ENCODE measurements around the gene COPZ1. TPM values are rescaled to one million over a fixed set of nuclear protein-coding genes. Genes with fewer than 3 reads are reported as not detected.

Gene COPZ1
- total and polyA plus RNA-seq, 2 donors (not counting 1 experiment from before 2014, with no cell fraction given): 97.9 to 305 TPM

- Histone ChIP-seq H2AFZ (ENCODE audit: low read length) (no peak overlapping the region), H3K4me2 (ENCODE audit: extremely low read depth, insufficient read depth, low read length) (no peak overlapping the region), H3K9ac (ENCODE audit: insufficient read depth, low read length) (no peak overlapping the region), H3K4me3 (replicated peaks in 1 of 4; ENCODE audit: control extremely low read depth in 1 of 4, insufficient read depth in 1 of 4, low read depth in 3 of 4, low read length in 4 of 4) (no peak overlapping the region), H3K9me3 (ENCODE audit: control insufficient read depth, insufficient read depth, low read depth, low read length) (no peaks in the 10 kb centered on the region), H3K4me1 (ENCODE audit: control insufficient read depth, extremely low read depth, insufficient read depth, low read length) (peaks cover 5% of the 10 kb centered on the region), H4K20me1 (ENCODE audit: control insufficient read depth, extremely low read depth, insufficient read depth, low read length) (no peaks in the 10 kb centered on the region), H3K36me3 (ENCODE audit: control insufficient read depth, insufficient read depth, low read length) (no peaks in the 10 kb centered on the region), H3K27ac (ENCODE audit: insufficient read depth, low read length) (no peak overlapping the region), H3K27me3 (ENCODE audit: control insufficient read depth, insufficient read depth, low read length) (no peaks in the 10 kb centered on the region), H3K79me2 (ENCODE audit: control insufficient read depth, insufficient read depth, low read length) (no peaks in the 10 kb centered on the region)
- DNase-seq (ENCODE audit: low read depth in 2 of 2): no peak
- TF ChIP-seq CTCF (conservative IDR thresholded peaks at IDR 0.05 in 1 of 2, IDR thresholded peaks at IDR 0.05 in 1 of 2; ENCODE audit: low read depth in 1 of 2, low read length in 2 of 2) (no peak), EZH2 (IDR thresholded peaks at IDR 0.05; ENCODE audit: low read length, missing control alignments) (no peak)
These were observed 61.6 kb downstream of the COPZ1 start for GRCh38 chr12:54386403-54387113.

- no peak for DNase-seq (ENCODE audit: low read depth in 2 of 2)
- no peak overlapping the region for H3K4me2 ChIP-seq (ENCODE audit: extremely low read depth, insufficient read depth, low read length)
- no peaks in the 10 kb centered on the region for H3K27me3 ChIP-seq (ENCODE audit: control insufficient read depth, insufficient read depth, low read length)
- H3K79me2 ChIP-seq (ENCODE audit: control insufficient read depth, insufficient read depth, low read length): no peaks in the 10 kb centered on the region
- H3K9ac ChIP-seq (ENCODE audit: insufficient read depth, low read length): no peak overlapping the region
- H3K36me3 ChIP-seq (ENCODE audit: control insufficient read depth, insufficient read depth, low read length): no peaks in the 10 kb centered on the region
- H3K4me3 ChIP-seq (replicated peaks in 1 of 4; ENCODE audit: control extremely low read depth in 1 of 4, insufficient read depth in 1 of 4, low read depth in 3 of 4, low read length in 4 of 4): no peak overlapping the region
- H4K20me1 ChIP-seq (ENCODE audit: control insufficient read depth, extremely low read depth, insufficient read depth, low read length): no peaks in the 10 kb centered on the region
- no peak overlapping the region for H2AFZ ChIP-seq (ENCODE audit: low read length)
- no peaks in the 10 kb centered on the region for H3K9me3 ChIP-seq (ENCODE audit: control insufficient read depth, insufficient read depth, low read depth, low read length)
- TF ChIP-seq EZH2 (IDR thresholded peaks at IDR 0.05; ENCODE audit: low read length, missing control alignments) (no peak), CTCF (conservative IDR thresholded peaks at IDR 0.05 in 1 of 2, IDR thresholded peaks at IDR 0.05 in 1 of 2; ENCODE audit: low read depth in 1 of 2, low read length in 2 of 2) (no peak)
- no peak overlapping the region for H3K27ac ChIP-seq (ENCODE audit: insufficient read depth, low read length)
- peaks cover 5% of the 10 kb centered on the region for H3K4me1 ChIP-seq (ENCODE audit: control insufficient read depth, extremely low read depth, insufficient read depth, low read length)
These were observed 62.2 kb downstream of the COPZ1 start for GRCh38 chr12:54387114-54387467.

- H3K36me3 ChIP-seq (ENCODE audit: control insufficient read depth, insufficient read depth, low read length): no peaks in the 10 kb centered on the region
- no peaks in the 10 kb centered on the region for H3K79me2 ChIP-seq (ENCODE audit: control insufficient read depth, insufficient read depth, low read length)
- TF ChIP-seq EZH2 (IDR thresholded peaks at IDR 0.05; ENCODE audit: low read length, missing control alignments): no peak
- TF ChIP-seq CTCF (conservative IDR thresholded peaks at IDR 0.05 in 1 of 2, IDR thresholded peaks at IDR 0.05 in 1 of 2; ENCODE audit: low read depth in 1 of 2, low read length in 2 of 2): no peak
- H3K9ac ChIP-seq (ENCODE audit: insufficient read depth, low read length): no peak overlapping the region
- H3K27ac ChIP-seq (ENCODE audit: insufficient read depth, low read length): no peak overlapping the region
- no peaks in the 10 kb centered on the region for H3K27me3 ChIP-seq (ENCODE audit: control insufficient read depth, insufficient read depth, low read length)
- H3K4me1 ChIP-seq (ENCODE audit: control insufficient read depth, extremely low read depth, insufficient read depth, low read length): no peaks in the 10 kb centered on the region
- no peak for DNase-seq (ENCODE audit: low read depth in 2 of 2)
- no peaks in the 10 kb centered on the region for H4K20me1 ChIP-seq (ENCODE audit: control insufficient read depth, extremely low read depth, insufficient read depth, low read length)
- H3K4me2 ChIP-seq (ENCODE audit: extremely low read depth, insufficient read depth, low read length): no peak overlapping the region
- H2AFZ ChIP-seq (ENCODE audit: low read length): no peak overlapping the region
- H3K4me3 ChIP-seq (replicated peaks in 1 of 4; ENCODE audit: control extremely low read depth in 1 of 4, insufficient read depth in 1 of 4, low read depth in 3 of 4, low read length in 4 of 4): no peak overlapping the region
- no peaks in the 10 kb centered on the region for H3K9me3 ChIP-seq (ENCODE audit: control insufficient read depth, insufficient read depth, low read depth, low read length)
These were observed 63.6 kb downstream of the COPZ1 start for GRCh38 chr12:54388237-54389133.
